Measurements from ENCODE around the gene ATF2.
"Not testable (repeated sequence)": the region's sequence is repeated elsewhere in the genome, so short reads cannot be mapped to it uniquely, and the experiment has no call there.

DNA sequence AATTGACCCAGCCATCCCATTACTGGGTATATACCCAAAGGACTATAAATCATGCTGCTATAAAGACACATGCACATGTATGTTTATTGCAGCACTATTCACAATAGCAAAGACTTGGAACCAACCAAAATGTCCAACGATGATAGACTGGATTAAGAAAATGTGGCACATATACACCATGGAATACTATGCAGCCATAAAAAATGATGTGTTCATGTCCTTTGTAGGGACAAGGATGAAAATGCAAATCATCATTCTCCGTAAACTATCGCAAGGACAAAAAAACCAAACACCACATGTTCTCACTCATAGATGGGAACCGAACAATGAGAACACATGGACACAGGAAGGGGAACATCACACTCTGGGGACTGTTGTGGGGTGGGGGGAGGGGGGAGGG, 83.9 kb downstream of the ATF2 start:
- TF ChIP-seq, protein P1, sequence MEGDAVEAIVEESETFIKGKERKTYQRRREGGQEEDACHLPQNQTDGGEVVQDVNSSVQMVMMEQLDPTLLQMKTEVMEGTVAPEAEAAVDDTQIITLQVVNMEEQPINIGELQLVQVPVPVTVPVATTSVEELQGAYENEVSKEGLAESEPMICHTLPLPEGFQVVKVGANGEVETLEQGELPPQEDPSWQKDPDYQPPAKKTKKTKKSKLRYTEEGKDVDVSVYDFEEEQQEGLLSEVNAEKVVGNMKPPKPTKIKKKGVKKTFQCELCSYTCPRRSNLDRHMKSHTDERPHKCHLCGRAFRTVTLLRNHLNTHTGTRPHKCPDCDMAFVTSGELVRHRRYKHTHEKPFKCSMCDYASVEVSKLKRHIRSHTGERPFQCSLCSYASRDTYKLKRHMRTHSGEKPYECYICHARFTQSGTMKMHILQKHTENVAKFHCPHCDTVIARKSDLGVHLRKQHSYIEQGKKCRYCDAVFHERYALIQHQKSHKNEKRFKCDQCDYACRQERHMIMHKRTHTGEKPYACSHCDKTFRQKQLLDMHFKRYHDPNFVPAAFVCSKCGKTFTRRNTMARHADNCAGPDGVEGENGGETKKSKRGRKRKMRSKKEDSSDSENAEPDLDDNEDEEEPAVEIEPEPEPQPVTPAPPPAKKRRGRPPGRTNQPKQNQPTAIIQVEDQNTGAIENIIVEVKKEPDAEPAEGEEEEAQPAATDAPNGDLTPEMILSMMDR (IDR thresholded peaks at IDR 0.05), result not testable (repeated sequence)
- not testable (repeated sequence) for TF ChIP-seq EP300, POLR2AphosphoS5 (IDR thresholded peaks at IDR 0.05)
